Choroid plexus epithelial cell (primary cell): ENCODE results near the gene HNRNPLL.
"Not testable (repeated sequence)": the region's sequence is repeated elsewhere in the genome, so short reads cannot be mapped to it uniquely, and the experiment has no call there.

Experiments used
- DNase-seq: peaks from one replicate; pipeline ENCODE4 v3.0.0-alpha.2; 2010; ENCODE audit warnings: low read depth
- H3K4me3 ChIP-seq: 2 replicates; pipeline ENCODE4 v1.5.1; 2011; ENCODE audit warnings: low read depth, mild to moderate bottlenecking, control low read depth, low read length, moderate library complexity
- TF ChIP-seq, protein P1 (sequence below): conservative IDR thresholded peaks from 2 replicates; pipeline ENCODE4 v1.5.1; 2011; ENCODE audit warnings: low read depth, mild to moderate bottlenecking, control low read depth, inconsistent platforms, low read length, moderate library complexity

HNRNPLL gene

DNA sequence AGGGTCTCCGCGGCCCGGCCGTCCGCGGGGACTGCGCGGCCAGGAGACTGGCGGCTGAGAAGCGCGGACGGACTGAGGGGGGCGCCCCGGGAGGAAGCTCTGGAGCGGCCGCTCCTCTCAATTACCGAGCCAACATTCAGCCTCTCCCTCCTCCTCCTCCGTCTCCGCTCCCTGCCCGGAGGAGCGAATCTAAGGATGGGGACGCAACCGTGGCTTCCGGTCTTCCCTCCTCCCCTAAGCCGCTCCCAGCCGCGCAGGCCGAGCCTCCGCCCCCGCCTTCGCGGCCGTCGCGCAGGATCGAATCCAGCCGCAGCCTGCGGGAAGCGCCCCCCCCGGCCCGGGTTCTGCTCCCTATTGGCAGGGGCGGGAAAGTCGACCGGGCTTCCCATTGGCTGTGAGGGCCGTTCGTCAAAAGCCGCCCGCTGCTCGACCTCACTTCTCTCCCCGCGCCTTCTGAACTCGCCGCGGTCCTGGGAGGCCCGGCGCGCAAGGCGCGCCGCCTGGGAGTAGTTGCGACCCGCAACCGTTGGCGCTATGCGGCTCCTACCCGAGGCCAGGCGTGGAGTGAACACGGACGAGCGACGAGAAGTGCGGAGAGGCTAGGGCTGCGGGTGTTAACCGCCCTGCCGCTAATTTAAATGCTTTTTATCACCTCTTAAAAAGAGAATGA lies at the start of gene HNRNPLL:
HNRNPLL (minus strand) TSS at position 197 of the 670 bp plus-strand sequence. CDS start 302 bp downstream, outside the sequence.
- TF ChIP-seq, protein P1, sequence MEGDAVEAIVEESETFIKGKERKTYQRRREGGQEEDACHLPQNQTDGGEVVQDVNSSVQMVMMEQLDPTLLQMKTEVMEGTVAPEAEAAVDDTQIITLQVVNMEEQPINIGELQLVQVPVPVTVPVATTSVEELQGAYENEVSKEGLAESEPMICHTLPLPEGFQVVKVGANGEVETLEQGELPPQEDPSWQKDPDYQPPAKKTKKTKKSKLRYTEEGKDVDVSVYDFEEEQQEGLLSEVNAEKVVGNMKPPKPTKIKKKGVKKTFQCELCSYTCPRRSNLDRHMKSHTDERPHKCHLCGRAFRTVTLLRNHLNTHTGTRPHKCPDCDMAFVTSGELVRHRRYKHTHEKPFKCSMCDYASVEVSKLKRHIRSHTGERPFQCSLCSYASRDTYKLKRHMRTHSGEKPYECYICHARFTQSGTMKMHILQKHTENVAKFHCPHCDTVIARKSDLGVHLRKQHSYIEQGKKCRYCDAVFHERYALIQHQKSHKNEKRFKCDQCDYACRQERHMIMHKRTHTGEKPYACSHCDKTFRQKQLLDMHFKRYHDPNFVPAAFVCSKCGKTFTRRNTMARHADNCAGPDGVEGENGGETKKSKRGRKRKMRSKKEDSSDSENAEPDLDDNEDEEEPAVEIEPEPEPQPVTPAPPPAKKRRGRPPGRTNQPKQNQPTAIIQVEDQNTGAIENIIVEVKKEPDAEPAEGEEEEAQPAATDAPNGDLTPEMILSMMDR, result no peak
- peak within 1 kb of the TSS; percentile 88 for H3K4me3 ChIP-seq
- peak; percentile 99 for DNase-seq

DNA sequence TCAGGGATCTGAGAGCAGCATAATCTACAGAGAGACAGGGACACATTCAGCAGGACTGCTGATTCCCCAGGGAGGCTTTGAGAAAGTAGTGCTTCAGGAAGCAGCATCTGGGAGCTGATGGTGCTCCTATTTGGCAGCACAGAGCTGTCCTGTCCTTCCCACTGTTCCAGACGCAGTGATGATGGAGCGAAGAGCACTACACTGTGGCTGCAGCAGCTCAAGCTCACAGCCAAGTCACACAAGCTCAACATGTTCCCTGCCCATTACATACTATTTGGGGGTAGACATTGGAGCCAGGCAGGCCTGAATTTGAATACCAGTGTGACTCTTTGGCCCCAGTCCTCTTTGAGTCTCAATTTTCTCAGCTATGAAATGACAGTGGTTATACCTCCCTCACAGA lies 48.0 kb upstream of the HNRNPLL start:
- TF ChIP-seq, protein P1, result no peak

DNA sequence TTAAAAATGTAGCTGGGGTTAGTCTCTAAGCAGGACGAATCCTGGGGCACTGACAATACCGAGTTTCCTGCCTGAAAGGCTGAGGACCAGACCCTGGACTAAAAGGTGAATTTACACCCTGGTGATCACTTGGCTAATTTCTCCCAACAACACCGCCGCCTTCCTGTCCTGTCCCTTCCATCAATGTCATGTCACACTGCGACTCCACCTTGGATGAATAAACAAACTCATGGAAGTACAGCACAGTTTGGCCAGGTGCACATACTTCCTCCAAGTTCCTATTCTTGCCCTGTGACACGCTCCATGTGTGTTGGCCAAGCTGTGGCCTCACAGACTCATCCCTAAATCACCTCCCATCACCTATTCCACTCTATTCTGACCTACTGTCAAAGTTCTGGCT lies 47.3 kb upstream of the HNRNPLL start:
- DNase-seq, result no peak
- H3K4me3 ChIP-seq, result no peak overlapping the region
- TF ChIP-seq, protein P1, result no peak

More for the DNA sequence above, 48.0 kb upstream of the HNRNPLL start:
- no peak for DNase-seq
- no peak overlapping the region for H3K4me3 ChIP-seq

DNA sequence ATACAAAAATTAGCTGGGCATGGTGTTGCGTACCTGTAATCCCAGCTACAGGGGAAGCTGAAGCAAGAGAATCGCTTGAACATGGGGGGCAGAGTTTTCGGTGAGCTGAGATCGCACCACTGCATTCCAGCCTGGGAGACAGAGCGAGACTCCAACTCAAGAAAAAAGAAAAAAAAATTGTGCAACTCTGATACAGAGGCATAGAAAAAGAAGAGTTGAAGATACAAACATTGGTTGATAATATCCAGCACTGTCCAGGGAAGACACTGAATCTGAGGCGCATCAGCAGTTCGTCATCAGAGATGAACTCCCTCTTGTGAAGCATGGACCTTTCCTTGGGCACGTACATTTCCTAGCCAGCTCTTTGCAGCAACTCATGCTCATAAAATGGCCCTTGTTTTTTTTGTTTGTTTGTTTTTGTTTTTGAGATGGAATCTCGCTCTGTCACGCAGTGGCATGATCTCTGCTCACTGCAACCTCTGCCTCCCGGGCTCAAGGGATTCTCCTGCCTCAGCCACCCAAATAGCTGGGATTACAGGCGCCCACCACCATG lies 46.5 kb upstream of the HNRNPLL start:
- TF ChIP-seq, protein P1, result no peak

DNA sequence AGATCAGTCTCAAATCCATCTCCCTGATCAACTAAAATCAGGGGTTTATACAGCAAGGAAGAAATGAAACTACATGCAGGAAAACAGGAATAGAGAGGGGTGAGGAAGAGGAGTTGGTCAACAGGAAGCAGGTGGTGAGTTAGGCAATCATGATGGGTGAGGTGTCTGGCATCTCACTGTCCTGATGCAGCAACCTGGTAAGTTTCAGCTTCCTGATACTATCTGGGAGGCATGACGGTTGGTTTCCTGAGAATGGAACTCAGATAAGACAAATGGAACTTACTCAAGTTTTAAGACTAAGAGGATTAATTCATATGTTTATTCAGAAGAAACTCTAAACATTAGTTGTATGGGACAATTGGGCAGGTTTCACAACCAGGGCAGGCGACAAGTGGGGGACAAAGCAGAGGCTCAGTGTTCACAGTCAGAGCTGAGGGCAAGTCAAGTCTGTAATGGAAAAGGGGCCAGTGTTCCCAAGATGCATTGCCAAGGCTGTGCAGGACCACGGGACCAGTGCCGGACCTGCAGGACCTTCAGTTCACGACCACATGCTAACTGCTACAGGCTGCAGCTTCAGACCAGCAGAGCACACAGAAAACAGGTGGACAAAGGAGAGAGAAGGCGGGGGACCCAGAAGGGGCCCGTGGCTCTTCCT lies 45.5 kb upstream of the HNRNPLL start:
- H3K4me3 ChIP-seq, result no peak overlapping the region
- TF ChIP-seq, protein P1, result no peak
- no peak for DNase-seq

More for the DNA sequence above, 46.5 kb upstream of the HNRNPLL start:
- H3K4me3 ChIP-seq, result no peak overlapping the region
- no peak for DNase-seq

DNA sequence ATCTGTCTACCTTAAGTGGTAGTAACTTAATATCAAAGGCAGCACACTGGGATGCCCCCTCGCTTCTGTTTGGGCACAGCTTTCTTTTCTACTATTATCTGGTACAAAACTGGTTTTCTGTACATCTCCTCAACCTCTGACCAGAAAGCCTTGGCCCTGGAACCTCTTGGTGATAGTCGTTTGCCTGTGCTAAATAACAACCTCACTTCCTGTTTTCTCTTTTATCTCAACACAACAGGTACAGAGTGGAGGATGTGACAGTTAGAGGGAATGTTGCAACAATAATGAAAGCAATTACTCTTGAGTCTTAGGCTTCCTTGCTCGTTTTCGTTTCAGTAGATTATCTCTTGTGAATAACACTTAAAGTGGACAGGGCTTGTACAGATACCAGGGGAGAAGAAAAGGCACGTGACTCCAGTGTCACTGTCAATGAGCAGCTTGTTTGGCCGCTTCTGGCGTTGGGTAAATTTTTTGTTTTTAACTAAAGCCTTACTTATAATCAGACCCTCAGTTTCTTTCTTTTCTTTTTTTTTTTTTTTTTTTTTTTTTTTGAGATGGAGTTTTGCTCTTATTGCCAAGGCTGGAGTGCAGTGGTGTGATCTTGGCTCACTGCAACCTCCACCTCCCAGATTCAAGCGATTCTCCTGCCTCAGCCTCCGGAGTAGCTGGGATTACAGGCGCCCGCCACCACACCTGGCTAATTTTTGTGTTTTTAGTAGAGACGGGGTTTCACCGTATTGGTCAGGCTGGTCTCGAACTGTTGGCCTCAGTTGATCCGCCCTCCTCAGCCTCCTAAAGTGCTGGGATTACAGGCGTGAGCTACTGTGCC lies 41.2 kb upstream of the HNRNPLL start:
- not testable (repeated sequence) for H3K4me3 ChIP-seq, DNase-seq
